Gastroesophageal sphincter (tissue), 4 donors: ENCODE data around the gene TMEM135. TPM values are rescaled to one million over a fixed set of nuclear protein-coding genes. Genes with fewer than 3 reads are reported as not detected.

Experiments used
- ATAC-seq: fragments of 150-250 bp; one replicate; pipeline ENCODE4 v1.9.1; 2016; ENCODE audit warnings: mild to moderate bottlenecking, moderate library complexity
- H3K27ac ChIP-seq, 4 donors: fragments of 200-600 bp; sonication (generic) in 3 of 4; 1 replicate in 3 of 4; 2 replicates in 1 of 4; pipeline ENCODE4 v1.5.1; 2016 to 2019
- H3K27me3 ChIP-seq: fragments of 200-600 bp; sonication (generic); one replicate; pipeline ENCODE4 v1.5.1; 2019
- H3K36me3 ChIP-seq, 2 donors: fragments of 200-600 bp; sonication (generic); one replicate each; pipeline ENCODE4 v1.5.1; 2019; ENCODE audit warnings: control low read depth in 1 of 2
- H3K4me1 ChIP-seq, 3 donors: fragments of 200-600 bp; sonication (generic); 1 replicate in 2 of 3; 2 replicates in 1 of 3; pipeline ENCODE4 v1.5.1; 2016 to 2019; ENCODE audit warnings: control low read depth in 2 of 3
- H3K4me3 ChIP-seq, 2 donors: fragments of 200-600 bp; sonication (generic); one replicate each; pipeline ENCODE4 v1.5.1; 2019; ENCODE audit warnings: mild to moderate bottlenecking in 1 of 2, moderate library complexity in 1 of 2
- H3K9me3 ChIP-seq, 3 donors: fragments of 200-600 bp; sonication (generic); one replicate each; pipeline ENCODE4 v1.5.1; 2017 to 2019; ENCODE audit warnings: control low read depth in 2 of 3
- CTCF ChIP-seq, 4 experiments: fragments of 200-600 bp in 2 of 4; fragments of 450-650 bp in 2 of 4; sonication (generic) in 1 of 4; IDR thresholded peaks; one replicate each; pipeline ENCODE4 v1.5.1; 2017 to 2019; ENCODE audit warnings: antibody characterized with exemption in 4 of 4, mild to moderate bottlenecking in 2 of 4, moderate library complexity in 2 of 4
- EP300 ChIP-seq: sonication (generic); formaldehyde crosslinking; IDR thresholded peaks from one replicate; pipeline ENCODE4 v1.6.1; 2017; ENCODE audit warnings: antibody characterized with exemption, mild to moderate bottlenecking
- POLR2A ChIP-seq, 2 donors: fragments of 450-650 bp; IDR thresholded peaks; one replicate each; pipeline ENCODE4 v1.6.1; 2017; ENCODE audit warnings: antibody characterized with exemption in 2 of 2, mild to moderate bottlenecking in 2 of 2, moderate library complexity in 1 of 2
- POLR2AphosphoS5 ChIP-seq: sonication (generic); formaldehyde crosslinking; IDR thresholded peaks from one replicate; pipeline ENCODE4 v1.6.1; 2017; ENCODE audit warnings: antibody characterized with exemption
- WGBS, 2 donors: methylation state at CpG; one replicate each; pipeline ENCODE4 v1.1.5; 2018; ENCODE audit warnings: low coverage in 1 of 2; 5-methylcytosine and 5-hydroxymethylcytosine counted together
- total RNA-seq, 4 donors: library from RNA; depleted of rRNA; stranded (reverse); fragments of >200 nt; gene quantifications; one replicate each; pipeline ENCODE4 v1.1.0, GENCODE V29; 2016

Gene TMEM135
- total RNA-seq, 4 donors from 2014 or later = 9.6 to 25.7 (median 17.0) TPM

GRCh38 chr11:87125257-87125656 lies 87.5 kb downstream of the TMEM135 start:
- no peaks in the 10 kb centered on the region for H3K36me3 ChIP-seq
- H3K4me3 ChIP-seq = no peak overlapping the region
- H3K27me3 ChIP-seq = no peaks in the 10 kb centered on the region
- WGBS, 2 donors = 93 to 97% methylated on average over 2 of the region's 2 CpGs
- H3K4me1 ChIP-seq = no peaks in the 10 kb centered on the region
- TF ChIP-seq CTCF (IDR thresholded peaks at IDR 0.05) (no peak), EP300 (no peak), POLR2A (IDR thresholded peaks at IDR 0.05) (no peak), POLR2AphosphoS5 (no peak)
- no peak for ATAC-seq
- H3K27ac ChIP-seq = no peak overlapping the region
- H3K9me3 ChIP-seq = no peaks in the 10 kb centered on the region

- WGBS, 2 donors = 65 to 82% methylated on average over 4 of the region's 4 CpGs
- H3K4me3 ChIP-seq = no peak overlapping the region
- TF ChIP-seq POLR2AphosphoS5 (no peak), EP300 (no peak), POLR2A (IDR thresholded peaks at IDR 0.05) (no peak), CTCF (IDR thresholded peaks at IDR 0.05) (no peak)
- no peak for ATAC-seq
- H3K27me3 ChIP-seq = no peaks in the 10 kb centered on the region
- H3K9me3 ChIP-seq = no peaks in the 10 kb centered on the region
- H3K4me1 ChIP-seq = no peaks in the 10 kb centered on the region
- H3K27ac ChIP-seq = no peak overlapping the region
- no peaks in the 10 kb centered on the region for H3K36me3 ChIP-seq
Measured at GRCh38 chr11:87127101-87127500, 89.4 kb downstream of the TMEM135 start.

GRCh38 chr11:87128372-87128771 lies 90.6 kb downstream of the TMEM135 start:
- Histone ChIP-seq H3K4me1 (no peaks in the 10 kb centered on the region), H3K27ac (no peak overlapping the region), H3K4me3 (no peak overlapping the region), H3K27me3 (no peaks in the 10 kb centered on the region), H3K9me3 (no peaks in the 10 kb centered on the region), H3K36me3 (no peaks in the 10 kb centered on the region)
- 86 to 87% methylated on average over 2 of the region's 2 CpGs for WGBS, 2 donors
- ATAC-seq = no peak
- no peak for TF ChIP-seq POLR2AphosphoS5
- no peak for TF ChIP-seq POLR2A (IDR thresholded peaks at IDR 0.05)
- TF ChIP-seq EP300 = no peak
- no peak for TF ChIP-seq CTCF (IDR thresholded peaks at IDR 0.05)

- Histone ChIP-seq H3K9me3 (no peaks in the 10 kb centered on the region), H3K4me1 (no peaks in the 10 kb centered on the region), H3K27me3 (no peaks in the 10 kb centered on the region), H3K4me3 (no peak overlapping the region), H3K27ac (no peak overlapping the region), H3K36me3 (no peaks in the 10 kb centered on the region)
- TF ChIP-seq POLR2AphosphoS5 (no peak), EP300 (no peak), POLR2A (IDR thresholded peaks at IDR 0.05) (no peak), CTCF (IDR thresholded peaks at IDR 0.05) (no peak)
- ATAC-seq = no peak
- 83 to 100% methylated on average over 1 of the region's 1 CpG for WGBS, 2 donors
Measured at GRCh38 chr11:87134524-87135106, 96.9 kb downstream of the TMEM135 start.

GRCh38 chr11:87136236-87136635 lies 98.5 kb downstream of the TMEM135 start:
- Histone ChIP-seq H3K4me1 (no peaks in the 10 kb centered on the region), H3K9me3 (peaks cover 0 to 6% (median 0%) of the 10 kb centered on the region in 3 donors), H3K27me3 (no peaks in the 10 kb centered on the region), H3K36me3 (no peaks in the 10 kb centered on the region), H3K4me3 (no peak overlapping the region), H3K27ac (no peak overlapping the region)
- WGBS, 2 donors = 70 to 87% methylated on average over 1 of the region's 1 CpG
- no peak for ATAC-seq
- TF ChIP-seq POLR2AphosphoS5 (no peak), POLR2A (IDR thresholded peaks at IDR 0.05) (no peak), EP300 (no peak), CTCF (IDR thresholded peaks at IDR 0.05) (no peak)
